B cell (primary cell): ENCODE data around the gene ZNF784. TPM values are rescaled to one million over a fixed set of nuclear protein-coding genes. Genes with fewer than 3 reads are reported as not detected.

ENCODE experiments used
- ATAC-seq: fragments of 200-7000 bp; cut with Tn5 transposase; one replicate; pipeline ENCODE4 v1.10.0; 2021; ENCODE audit warnings: low read depth, mild to moderate bottlenecking, moderate number of reproducible peaks, moderate library complexity
- CTCF ChIA-PET: fragments of 350-600 bp; sonication (Branson Sonifier 250); formaldehyde crosslinking; loops from one replicate; lab custom pipeline; 2021; ENCODE audit warnings: antibody characterized with exemption, inconsistent platforms; lab: Charles Lee
- POLR2A ChIA-PET: fragments of 350-600 bp; sonication (Branson Sonifier 250); formaldehyde crosslinking; loops from one replicate; lab custom pipeline; 2021; ENCODE audit warnings: antibody characterized with exemption; lab: Charles Lee
- DNase-seq: peaks from one replicate; pipeline ENCODE4 v3.0.0; 2013
- H2AFZ ChIP-seq: 2 replicates; pipeline ENCODE4 v1.6.1; 2012; ENCODE audit warnings: mild to moderate bottlenecking, low read depth, low read length; ENCODE audit not compliant: insufficient read depth, poor library complexity, severe bottlenecking
- H3K27ac ChIP-seq, 2 donors: 1 replicate in 1 of 2; 2 replicates in 1 of 2; pipeline ENCODE4 v1.5.1; 2012 to 2013; ENCODE audit warnings: low read length in 2 of 2, mild to moderate bottlenecking in 2 of 2, moderate library complexity in 1 of 2
- H3K27me3 ChIP-seq, 4 experiments: fragments of 200-600 bp in 1 of 4; sonication (generic) in 1 of 4; replicated peaks in 1 of 4; 1 replicate in 2 of 4; 2 replicates in 2 of 4; pipeline versions ENCODE4 v1.6.1 to v1.7.0; 2013 to 2016; ENCODE audit warnings: low read length in 3 of 4, mild to moderate bottlenecking in 2 of 4, mixed read lengths in 1 of 4, moderate library complexity in 1 of 4; ENCODE audit not compliant: insufficient read depth in 4 of 4, control insufficient read depth in 3 of 4; ENCODE audit errors: control extremely low read depth in 1 of 4
- H3K36me3 ChIP-seq, 2 experiments: replicated peaks in 1 of 2; 1 replicate in 1 of 2; 2 replicates in 1 of 2; pipeline versions ENCODE4 v1.6.1 to v1.7.1; 2013; ENCODE audit warnings: low read length in 1 of 2; ENCODE audit not compliant: insufficient read depth in 2 of 2, control insufficient read depth in 1 of 2; ENCODE audit errors: control extremely low read depth in 1 of 2, extremely low read depth in 1 of 2
- H3K4me1 ChIP-seq, 2 donors: fragments of 200-600 bp in 1 of 2; sonication (generic) in 1 of 2; 1 replicate in 1 of 2; 2 replicates in 1 of 2; pipeline versions ENCODE4 v1.5.1 to v1.6.1; 2013 to 2017; ENCODE audit warnings: low read length in 2 of 2; ENCODE audit not compliant: control insufficient read depth in 2 of 2, insufficient read depth in 2 of 2
- H3K4me2 ChIP-seq: replicated peaks from 2 replicates; pipeline ENCODE3; 2012; ENCODE audit warnings: mild to moderate bottlenecking, low read depth, low read length; ENCODE audit not compliant: poor library complexity, severe bottlenecking
- H3K4me3 ChIP-seq, 5 experiments: fragments of 200-600 bp in 1 of 5; sonication (generic) in 1 of 5; 1 replicate in 3 of 5; 2 replicates in 2 of 5; pipeline versions ENCODE4 v1.5.1 to v1.7.0; 2011 to 2016; ENCODE audit warnings: low read length in 4 of 5, mild to moderate bottlenecking in 4 of 5, low read depth in 2 of 5, control low read depth in 1 of 5, moderate library complexity in 1 of 5; ENCODE audit not compliant: insufficient read depth in 1 of 5; ENCODE audit errors: control extremely low read depth in 1 of 5, extremely low read depth in 1 of 5
- H3K79me2 ChIP-seq: fragments of 200-600 bp; sonication (generic); one replicate; pipeline ENCODE4 v1.6.0; 2016; ENCODE audit warnings: low read length; ENCODE audit not compliant: control insufficient read depth, insufficient read depth
- H3K9ac ChIP-seq: fragments of 200-600 bp; sonication (generic); 2 replicates; pipeline ENCODE4 v1.6.1; 2017; ENCODE audit warnings: mild to moderate bottlenecking, low read length, moderate library complexity
- H3K9me3 ChIP-seq, 3 donors: one replicate each; pipeline versions ENCODE4 v1.6.1 to v1.7.1; 2013; ENCODE audit warnings: low read length in 2 of 3; ENCODE audit not compliant: control insufficient read depth in 2 of 3, insufficient read depth in 1 of 3; ENCODE audit errors: control extremely low read depth in 1 of 3
- H4K20me1 ChIP-seq: 2 replicates; pipeline ENCODE4 v1.6.0; 2012; ENCODE audit warnings: mild to moderate bottlenecking, low read length; ENCODE audit not compliant: insufficient read depth, control insufficient read depth, poor library complexity, severe bottlenecking
- H3K27ac Mint-ChIP-seq: one replicate; pipeline ENCODE4 v1.8.0; 2021; ENCODE audit warnings: mixed read lengths
- H3K27me3 Mint-ChIP-seq: one replicate; pipeline ENCODE4 v1.8.0; 2021; ENCODE audit warnings: mixed read lengths
- H3K4me1 Mint-ChIP-seq: one replicate; pipeline ENCODE4 v1.8.0; 2021; ENCODE audit warnings: mixed read lengths
- H3K4me3 Mint-ChIP-seq: one replicate; pipeline ENCODE4 v1.8.0; 2021; ENCODE audit warnings: mixed read lengths
- H3K9me3 Mint-ChIP-seq: one replicate; pipeline ENCODE4 v1.8.0; 2022; ENCODE audit warnings: mixed read lengths; ENCODE audit not compliant: insufficient read depth
- EZH2 ChIP-seq: IDR thresholded peaks from 2 replicates; pipeline ENCODE4 v1.6.1; 2012; ENCODE audit warnings: borderline replicate concordance, low read depth, mild to moderate bottlenecking, moderate library complexity, low read length; ENCODE audit not compliant: insufficient read depth, poor library complexity, severe bottlenecking
- WGBS: methylation state at CpG from one replicate; pipeline ENCODE4 v1.1.5; 2013; ENCODE audit warnings: missing lambda C conversion rate; ENCODE audit not compliant: insufficient coverage; 5-methylcytosine and 5-hydroxymethylcytosine counted together
- intact Hi-C: fragments of 100-400 bp; cut with micrococcal nuclease; formaldehyde crosslinking; loops from one replicate; pipeline ENCODE4 v1.10.0; 2022
- polyA plus RNA-seq: library from polyadenylated mRNA; depleted of rRNA; stranded (reverse); fragments of >200 nt; gene quantifications from 2 replicates; pipeline ENCODE4 v1.2.3, GENCODE V29; 2012
- total RNA-seq, 2 donors: library from RNA; stranded (reverse); fragments of 120-200 nt in 1 of 2; gene quantifications; 1 replicate in 1 of 2; 2 replicates in 1 of 2; pipeline versions ENCODE4 v1.2.3 to v1.2.4, GENCODE V29; 2013 to 2022
- TF ChIP-seq, protein P1 (sequence below): fragments of 200-600 bp; IDR thresholded peaks from one replicate; pipeline ENCODE4 v1.8.0; 2022; ENCODE audit warnings: antibody characterized with exemption, mild to moderate bottlenecking

ZNF784 gene
- total and polyA plus RNA-seq, 2 donors (not counting 1 experiment from before 2014, with no cell fraction given), result 9.2 to 9.7 TPM

DNA sequence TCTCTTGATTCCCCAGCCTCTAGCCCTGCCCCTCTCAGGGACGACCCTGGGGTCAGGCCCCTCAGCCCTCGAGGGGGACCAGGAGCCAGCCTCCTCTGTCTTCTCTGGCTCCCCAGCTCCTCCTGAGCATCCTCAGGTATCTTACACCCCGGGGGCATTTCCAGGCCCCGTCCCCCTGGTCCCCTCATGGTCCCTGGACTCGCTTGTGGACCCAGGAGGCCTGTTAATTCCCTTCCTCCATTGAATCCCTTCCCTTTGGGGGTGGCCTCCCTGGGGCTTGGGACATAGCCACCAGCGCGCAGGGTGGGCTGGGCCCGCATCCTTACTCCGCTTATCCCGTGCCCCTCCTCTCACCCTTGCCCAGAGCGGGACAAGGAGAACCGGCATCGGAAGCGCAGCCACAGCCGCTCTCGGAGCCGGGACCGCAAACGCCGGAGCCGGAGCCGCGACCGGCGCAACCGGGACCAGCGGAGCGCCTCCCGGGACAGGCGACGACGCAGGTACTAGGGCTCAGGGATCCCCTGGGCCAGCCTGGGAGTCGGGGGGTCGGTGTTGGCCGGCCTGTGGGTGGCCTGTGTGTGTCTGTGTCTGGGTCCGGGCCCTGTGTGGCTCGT, 34.6 kb upstream of the ZNF784 start:
- no peak for TF ChIP-seq EZH2
- TF ChIP-seq, protein P1, sequence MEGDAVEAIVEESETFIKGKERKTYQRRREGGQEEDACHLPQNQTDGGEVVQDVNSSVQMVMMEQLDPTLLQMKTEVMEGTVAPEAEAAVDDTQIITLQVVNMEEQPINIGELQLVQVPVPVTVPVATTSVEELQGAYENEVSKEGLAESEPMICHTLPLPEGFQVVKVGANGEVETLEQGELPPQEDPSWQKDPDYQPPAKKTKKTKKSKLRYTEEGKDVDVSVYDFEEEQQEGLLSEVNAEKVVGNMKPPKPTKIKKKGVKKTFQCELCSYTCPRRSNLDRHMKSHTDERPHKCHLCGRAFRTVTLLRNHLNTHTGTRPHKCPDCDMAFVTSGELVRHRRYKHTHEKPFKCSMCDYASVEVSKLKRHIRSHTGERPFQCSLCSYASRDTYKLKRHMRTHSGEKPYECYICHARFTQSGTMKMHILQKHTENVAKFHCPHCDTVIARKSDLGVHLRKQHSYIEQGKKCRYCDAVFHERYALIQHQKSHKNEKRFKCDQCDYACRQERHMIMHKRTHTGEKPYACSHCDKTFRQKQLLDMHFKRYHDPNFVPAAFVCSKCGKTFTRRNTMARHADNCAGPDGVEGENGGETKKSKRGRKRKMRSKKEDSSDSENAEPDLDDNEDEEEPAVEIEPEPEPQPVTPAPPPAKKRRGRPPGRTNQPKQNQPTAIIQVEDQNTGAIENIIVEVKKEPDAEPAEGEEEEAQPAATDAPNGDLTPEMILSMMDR, result no peak
- Histone ChIP-seq H3K4me3 (no peak overlapping the region), H4K20me1 (peaks cover 86% of the 10 kb centered on the region), H3K4me2 (peak overlapping the region; percentile 87), H3K27ac (no peak overlapping the region), H3K9me3 (no peaks in the 10 kb centered on the region), H3K4me1 (peaks cover 34 to 44% of the 10 kb centered on the region in 2 donors), H3K27me3 (no peaks in the 10 kb centered on the region), H2AFZ (no peak overlapping the region), H3K79me2 (peaks cover 87% of the 10 kb centered on the region), H3K36me3 (peaks cover 0 to 63% of the 10 kb centered on the region in 2 experiments), H3K9ac (no peak overlapping the region)
- DNase-seq (no peak), ATAC-seq (no peak)
- CTCF ChIA-PET, result interaction anchor here (0.8 kb wide), 1 partner anchor 26 kb away, joined by 3 read pairs; no protein-coding TSS in a partner anchor
- WGBS, result 96% methylated on average over 34 of the region's 37 CpGs
- Mint-ChIP-seq H3K4me1 (peaks cover 52% of the 10 kb centered on the region), H3K9me3 (no peaks in the 10 kb centered on the region), H3K27ac (no peak overlapping the region), H3K4me3 (no peak overlapping the region), H3K27me3 (no peaks in the 10 kb centered on the region)
- intact Hi-C loops, result no loop called here
- POLR2A ChIA-PET, result no interaction called here

DNA sequence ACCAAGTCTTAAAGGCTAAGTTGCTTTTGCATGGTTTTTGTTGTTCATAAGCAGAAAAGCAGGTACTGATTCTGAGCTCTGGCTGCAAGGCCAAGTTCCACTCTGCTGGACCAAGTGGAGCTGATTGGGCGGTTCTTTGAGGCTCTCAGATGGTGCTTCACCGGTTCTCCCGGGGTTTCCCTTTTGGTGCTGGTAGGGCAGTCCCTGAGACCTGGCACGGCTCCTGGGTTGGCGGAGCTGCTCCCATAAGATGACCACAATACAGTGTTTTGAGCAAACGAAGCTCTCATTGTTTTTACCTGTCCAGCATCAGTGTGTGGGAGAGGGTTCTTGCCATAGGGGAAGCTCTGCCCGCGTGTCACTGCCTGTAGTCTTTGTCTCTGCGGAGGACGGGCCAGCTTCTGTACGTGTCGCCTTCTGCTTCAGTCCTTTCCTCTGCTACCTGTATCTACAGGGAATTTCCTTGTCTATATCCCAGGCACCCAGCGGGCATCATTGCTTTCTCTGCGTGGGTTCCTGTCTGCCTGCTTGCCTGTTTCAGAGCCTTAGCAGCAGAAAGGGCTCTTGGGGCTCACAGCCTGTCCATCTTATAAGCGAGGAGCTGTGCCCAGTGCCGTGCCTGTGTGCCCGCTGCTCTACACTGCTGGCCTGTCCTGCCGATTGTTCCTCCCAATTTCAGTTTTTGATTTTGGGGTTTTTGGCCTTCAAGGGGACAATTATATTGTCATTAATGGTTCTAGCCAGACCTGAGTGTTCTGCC, 32.8 kb upstream of the ZNF784 start:
- peak overlapping the region in 3 of 5 experiments; percentile 66 to 92 (median 85) for H3K4me3 ChIP-seq
- peak overlapping the region; percentile 93 for H3K9ac ChIP-seq
- intact Hi-C loops, result no loop called here
- H3K36me3 ChIP-seq, result peaks cover 0 to 49% of the 10 kb centered on the region in 2 experiments
- peaks cover 37 to 51% of the 10 kb centered on the region in 2 donors for H3K4me1 ChIP-seq
- peaks cover 68% of the 10 kb centered on the region for H4K20me1 ChIP-seq
- H3K9me3 ChIP-seq, result no peaks in the 10 kb centered on the region
- H3K27me3 ChIP-seq, result no peaks in the 10 kb centered on the region
- peaks cover 69% of the 10 kb centered on the region for H3K79me2 ChIP-seq
- DNase-seq (no peak), ATAC-seq (no peak)
- H2AFZ ChIP-seq, result no peak overlapping the region
- peak overlapping the region; percentile 93 for H3K4me3 Mint-ChIP-seq
- 51% methylated on average over 17 of the region's 18 CpGs for WGBS
- peak overlapping the region; percentile 73 for H3K27ac Mint-ChIP-seq
- H3K9me3 Mint-ChIP-seq, result no peaks in the 10 kb centered on the region
- H3K4me2 ChIP-seq, result peak overlapping the region; percentile 87
- ChIA-PET CTCF (interaction anchor here (0.7 to 2.3 kb wide), 5 partner anchors 14 to 152 kb away, joined by 3 to 15 read pairs (median 5); no protein-coding TSS in a partner anchor), POLR2A (interaction anchor here (0.6 kb wide), 1 partner anchor 60 kb away, joined by 4 read pairs; no protein-coding TSS in a partner anchor)
- peak overlapping the region in 1 of 2 donors; percentile 25 for H3K27ac ChIP-seq
- H3K27me3 Mint-ChIP-seq, result no peaks in the 10 kb centered on the region
- peaks cover 52% of the 10 kb centered on the region for H3K4me1 Mint-ChIP-seq
- TF ChIP-seq, protein P1, result no peak
- TF ChIP-seq EZH2, result no peak
